Epidermal melanocyte (primary cell): ENCODE data around the gene TRMT1.

ENCODE experiments used
- DNase-seq: peaks from one replicate; pipeline ENCODE4 v3.0.0; 2011; ENCODE audit warnings: low spot score; ENCODE audit not compliant: insufficient read length

TRMT1 gene

DNA sequence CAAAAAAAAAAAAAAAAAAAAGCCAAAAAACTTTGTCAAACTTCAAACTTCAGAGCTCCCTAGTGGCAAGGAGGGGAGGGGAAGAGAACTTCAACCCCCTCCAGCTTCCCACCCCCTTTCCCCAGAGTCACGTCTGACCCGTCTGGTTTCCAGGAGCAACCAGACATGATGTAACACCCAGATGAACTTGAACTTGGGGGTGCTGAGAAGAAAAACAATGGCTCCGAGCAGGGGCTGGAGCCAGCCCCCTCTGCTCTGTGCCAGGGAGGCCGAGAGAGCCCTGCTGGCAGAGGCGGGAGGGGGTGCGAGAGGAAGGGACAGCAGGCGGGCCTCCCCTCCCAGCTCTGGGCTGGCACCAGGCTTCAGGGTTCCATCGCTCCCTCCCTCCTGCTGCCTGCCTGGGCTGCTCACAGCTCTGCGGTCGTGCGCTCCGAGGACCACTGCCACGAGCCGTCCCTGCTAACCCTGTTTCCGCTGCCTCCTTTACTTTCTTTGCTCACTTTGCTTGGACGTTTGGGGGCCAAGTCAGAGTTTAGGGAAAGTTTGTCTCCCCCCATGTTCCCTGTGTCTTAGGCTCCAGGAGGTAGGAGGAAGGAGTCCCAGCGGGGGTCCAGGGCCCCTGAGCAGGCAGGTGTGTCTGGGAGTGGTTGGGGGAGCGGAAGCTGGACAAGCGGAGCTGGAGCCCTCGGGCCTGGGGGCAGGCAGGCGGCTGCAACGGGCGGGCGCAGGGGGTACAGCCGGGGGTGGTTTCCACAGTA, 25.0 kb downstream of the TRMT1 start:
- peak; percentile 53 for DNase-seq

DNA sequence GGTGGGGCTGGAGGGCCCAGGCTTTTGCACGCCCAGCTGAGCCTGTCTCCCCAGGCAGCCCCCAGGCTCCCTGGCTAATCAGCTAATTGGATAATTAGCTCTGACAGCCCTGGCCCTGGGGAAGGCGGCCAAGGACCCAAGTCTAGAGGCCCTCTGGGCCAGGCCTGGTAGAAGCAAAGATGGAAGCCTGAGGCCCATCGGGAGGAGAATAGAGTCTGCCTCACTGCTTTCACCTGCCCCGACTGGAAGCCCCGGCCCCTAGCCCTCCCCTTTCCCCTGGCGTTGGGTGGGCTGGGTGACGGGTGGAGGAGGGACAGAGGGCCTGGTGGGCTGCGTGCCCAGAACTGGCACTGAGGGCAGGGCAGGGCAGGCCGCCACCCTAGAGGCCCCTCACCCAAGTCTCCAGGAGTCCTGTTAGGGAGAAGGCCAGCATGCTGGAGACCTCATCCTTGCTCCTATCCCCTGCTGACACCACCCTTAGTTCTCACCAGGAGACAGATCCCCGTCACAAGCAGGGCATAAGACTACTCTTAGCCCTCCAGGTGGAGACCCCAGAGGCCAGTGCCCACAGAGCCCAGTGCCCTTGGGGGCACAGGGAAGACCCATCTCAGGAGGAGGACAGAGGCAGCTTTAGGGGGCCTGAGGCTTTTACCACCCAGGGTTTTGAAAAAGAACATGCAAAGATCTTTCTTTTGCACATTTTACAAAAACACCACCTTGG, 25.9 kb downstream of the TRMT1 start:
- DNase-seq = no peak

- DNase-seq = no peak
These were observed 26.6 kb downstream of the TRMT1 start for GRCh38 chr19:13089857-13090507.

- DNase-seq = no peak
These were observed 27.2 kb downstream of the TRMT1 start for GRCh38 chr19:13089139-13089856.

GRCh38 chr19:13087795-13088537, 28.6 kb downstream of the TRMT1 start:
- DNase-seq = no peak

- no peak for DNase-seq
These were observed 29.2 kb downstream of the TRMT1 start for GRCh38 chr19:13087295-13087694.

DNA sequence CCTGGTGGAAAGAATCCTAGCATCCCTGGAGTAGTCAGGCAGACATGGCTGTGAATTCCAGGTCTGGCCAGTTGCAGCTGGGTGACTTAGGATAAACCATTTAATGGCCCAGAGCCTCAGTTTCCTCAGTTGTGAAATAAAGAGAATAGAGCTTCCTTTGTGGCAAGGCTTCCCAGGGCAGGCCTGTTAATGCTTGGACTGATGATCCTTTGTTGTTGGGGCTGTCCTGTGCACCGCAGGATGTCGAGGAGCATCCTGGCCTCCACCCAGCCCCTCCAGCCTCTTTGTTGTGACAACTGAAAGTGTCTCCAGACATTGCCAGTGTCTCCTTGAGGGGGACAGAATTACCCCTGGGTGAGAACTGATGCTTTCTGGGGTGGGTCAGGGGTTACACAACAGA, 30.2 kb downstream of the TRMT1 start:
- DNase-seq = no peak

- no peak for DNase-seq
These were observed 30.9 kb downstream of the TRMT1 start for GRCh38 chr19:13085666-13086065.

DNA sequence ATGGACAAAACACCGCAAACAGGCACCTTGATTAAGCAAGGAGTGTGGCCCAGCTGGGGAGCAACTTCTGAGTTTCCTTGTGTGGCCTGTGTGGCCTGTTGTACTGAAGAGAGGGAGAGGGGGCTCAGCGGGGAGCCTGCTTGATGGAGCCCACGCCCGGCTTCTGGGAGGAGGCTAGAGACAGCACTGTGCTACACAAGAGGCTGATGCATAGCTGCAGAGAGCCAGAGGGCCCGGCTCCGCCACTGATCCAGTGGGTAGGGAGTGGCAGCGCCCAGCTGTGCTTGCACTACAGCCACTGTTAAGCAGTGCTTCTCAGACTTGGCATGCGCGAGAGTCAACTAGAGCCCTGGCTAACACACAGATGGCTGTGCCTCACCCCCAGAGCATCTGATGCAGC, 32.9 kb downstream of the TRMT1 start:
- DNase-seq = no peak

DNA sequence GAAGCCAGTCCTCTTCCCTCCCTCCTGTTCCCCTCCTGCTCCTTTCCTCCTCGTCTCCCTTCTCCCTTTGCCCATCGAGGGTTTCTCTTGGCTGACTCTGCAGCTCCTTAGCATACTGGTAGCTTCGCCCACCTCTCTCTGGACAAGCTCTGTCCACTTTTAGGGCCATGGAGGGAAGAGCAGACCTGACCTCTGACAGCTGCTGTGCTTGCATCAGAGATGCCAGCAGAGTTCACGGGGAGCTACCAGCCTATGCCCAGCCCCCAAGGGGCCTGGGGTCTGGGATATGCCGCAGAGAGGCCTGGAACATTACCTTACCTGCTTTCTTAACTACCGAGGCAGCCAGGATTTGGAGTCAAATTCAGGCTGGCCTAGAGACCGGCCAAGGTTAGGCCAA, 33.5 kb downstream of the TRMT1 start:
- no peak for DNase-seq

- DNase-seq = peak; percentile 61
These were observed 34.1 kb downstream of the TRMT1 start for GRCh38 chr19:13082192-13083007.

- peak; percentile 53 for DNase-seq
These were observed 37.0 kb downstream of the TRMT1 start for GRCh38 chr19:13079542-13079986.

- DNase-seq = no peak
These were observed 37.5 kb downstream of the TRMT1 start for GRCh38 chr19:13078897-13079541.

- DNase-seq = no peak
These were observed 38.2 kb downstream of the TRMT1 start for GRCh38 chr19:13078381-13078780.

- DNase-seq = no peak
These were observed 39.3 kb downstream of the TRMT1 start for GRCh38 chr19:13077240-13077639.

DNA sequence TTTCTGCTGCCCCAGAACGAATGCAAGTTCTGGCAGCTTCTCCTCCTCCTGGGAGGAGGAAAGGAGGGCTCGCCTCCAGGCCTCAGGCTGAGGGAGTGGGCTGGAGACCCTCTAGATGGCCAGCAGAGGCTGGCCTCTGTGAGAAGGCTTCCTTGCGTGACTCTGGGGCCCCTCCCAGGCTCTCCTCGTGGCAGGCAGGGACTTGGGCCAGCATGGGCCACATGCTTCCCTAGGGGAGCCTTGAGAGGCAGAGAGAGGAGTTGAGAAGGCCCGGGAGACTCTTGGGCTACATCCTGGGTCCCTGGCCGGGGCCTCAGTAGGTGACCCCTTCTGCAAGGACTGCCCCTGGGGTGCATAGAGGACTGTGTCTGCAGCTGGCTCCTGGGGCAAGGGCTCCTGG, 39.8 kb downstream of the TRMT1 start:
- no peak for DNase-seq

DNA sequence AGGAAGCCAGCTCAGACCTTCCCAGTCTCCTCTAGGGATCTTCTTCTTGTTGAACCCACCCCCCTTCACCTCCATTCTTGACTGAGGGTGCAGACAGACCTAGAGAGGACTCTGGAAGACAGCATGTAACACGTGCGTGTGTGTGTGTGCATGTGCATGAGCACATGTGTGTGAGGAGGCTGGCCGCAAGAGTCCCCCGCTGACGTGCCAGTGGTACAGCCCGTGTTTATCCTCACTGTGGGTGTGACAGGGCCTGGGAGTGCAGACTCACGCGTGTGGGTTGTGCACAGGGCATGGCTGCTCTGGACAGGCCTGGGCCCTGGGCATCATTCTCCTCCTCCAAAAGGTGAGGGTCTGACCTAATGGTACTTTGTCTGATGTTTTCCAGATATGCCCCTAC, 40.2 kb downstream of the TRMT1 start:
- no peak for DNase-seq

DNA sequence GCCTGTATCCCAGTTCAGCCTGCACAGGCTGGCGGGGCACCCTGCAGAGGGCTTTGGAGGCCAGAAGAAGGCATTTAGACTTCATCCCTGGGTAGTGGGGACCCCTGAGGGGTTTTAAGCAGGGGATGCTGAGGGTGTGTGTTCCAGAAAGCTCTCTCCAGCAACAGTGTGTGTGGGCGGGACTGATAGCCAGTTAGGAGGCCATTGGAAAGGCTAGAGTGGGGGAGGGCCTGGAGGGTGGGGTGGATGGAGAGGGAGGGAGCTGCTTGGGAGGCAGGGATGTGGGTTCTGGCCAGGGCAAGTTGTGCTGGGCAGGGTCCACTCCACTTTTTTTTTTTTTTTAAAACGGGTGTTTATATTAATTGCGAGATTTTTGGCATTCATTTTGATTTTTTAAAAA, 42.2 kb downstream of the TRMT1 start:
- DNase-seq = no peak

GRCh38 chr19:13073263-13073662, 43.3 kb downstream of the TRMT1 start:
- no peak for DNase-seq
